GM06990 (cell line): ENCODE data around the gene ZBP1.
A peak's percentile ranks its signal among the peaks of the same experiment; 100 is the strongest.

ENCODE experiments used
- DNase-seq: peaks from one replicate; pipeline ENCODE4 v3.0.0-alpha.2; 2011; ENCODE audit not compliant: insufficient read length; ENCODE audit errors: extremely low read depth
- H3K27me3 ChIP-seq: replicated peaks from 2 replicates; pipeline ENCODE4 v1.6.0; 2011; ENCODE audit warnings: low read length; ENCODE audit not compliant: control insufficient read depth, insufficient read depth
- H3K36me3 ChIP-seq: 2 replicates; pipeline ENCODE4 v1.5.1; 2011; ENCODE audit warnings: low read length; ENCODE audit not compliant: control insufficient read depth, insufficient read depth
- H3K4me3 ChIP-seq: replicated peaks from 2 replicates; pipeline ENCODE4 v1.5.1; 2011; ENCODE audit warnings: low read depth, mild to moderate bottlenecking, control low read depth, low read length
- CTCF ChIP-seq: IDR thresholded peaks from 2 replicates; pipeline ENCODE4 v1.5.1; 2011; ENCODE audit warnings: low read length, control low read depth, mild to moderate bottlenecking, inconsistent platforms; ENCODE audit not compliant: insufficient read depth, poor library complexity, severe bottlenecking

The ZBP1 gene

GRCh38 chr20:57653546-57653900, 33.3 kb upstream of the ZBP1 start:
- no peak for DNase-seq
- no peaks in the 10 kb centered on the region for H3K27me3 ChIP-seq
- TF ChIP-seq CTCF: no peak
- H3K36me3 ChIP-seq: no peaks in the 10 kb centered on the region
- H3K4me3 ChIP-seq: no peak overlapping the region

DNA sequence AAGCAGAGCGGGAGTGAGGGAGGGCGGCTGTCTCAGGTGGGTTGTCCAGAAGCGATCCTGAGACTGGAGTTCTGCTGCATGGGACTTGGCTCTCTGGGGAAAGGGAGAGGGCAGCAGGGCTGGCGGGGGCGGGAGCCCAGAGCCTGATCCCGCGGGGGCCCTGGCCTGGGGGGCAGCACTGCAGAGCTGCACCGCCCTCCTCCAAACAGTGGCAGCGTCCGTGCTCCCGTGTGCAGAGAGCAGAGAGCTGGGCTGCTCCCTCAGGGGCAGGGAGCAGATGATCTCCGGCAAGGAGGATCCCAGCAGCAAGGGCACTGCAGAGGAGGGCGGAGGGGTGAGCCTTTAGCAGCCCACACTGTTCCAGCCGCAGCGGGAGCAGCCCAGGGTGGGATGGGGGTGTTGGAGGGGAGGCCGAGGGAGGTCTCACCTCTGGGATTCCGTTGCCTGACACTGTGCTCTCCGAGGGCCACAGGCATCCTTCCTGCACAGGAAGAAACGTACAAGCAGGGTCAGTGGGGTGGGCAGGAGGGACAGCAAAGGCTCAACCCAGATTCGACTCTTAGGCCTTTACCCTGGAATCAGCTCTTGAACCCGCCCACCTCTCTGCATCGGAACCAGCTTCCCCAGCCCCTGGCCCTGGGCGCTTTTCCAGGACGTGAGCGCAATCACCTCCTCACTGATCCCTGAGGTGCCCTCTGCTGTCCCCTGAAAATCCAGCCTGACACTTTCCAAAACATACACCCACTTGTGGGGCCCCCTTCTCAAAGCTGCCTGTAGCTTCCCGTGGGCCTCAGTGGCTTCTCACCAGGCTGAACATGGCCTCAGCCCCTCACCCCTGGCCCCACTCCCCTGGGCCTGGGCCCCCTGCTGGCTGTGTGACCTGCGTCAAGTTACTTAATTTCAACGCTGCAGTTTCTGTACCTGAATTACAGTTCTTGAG, 32.6 kb upstream of the ZBP1 start:
- no peak for DNase-seq
- no peaks in the 10 kb centered on the region for H3K27me3 ChIP-seq
- H3K36me3 ChIP-seq: no peaks in the 10 kb centered on the region
- peak; percentile 47 for TF ChIP-seq CTCF
- H3K4me3 ChIP-seq: no peak overlapping the region

DNA sequence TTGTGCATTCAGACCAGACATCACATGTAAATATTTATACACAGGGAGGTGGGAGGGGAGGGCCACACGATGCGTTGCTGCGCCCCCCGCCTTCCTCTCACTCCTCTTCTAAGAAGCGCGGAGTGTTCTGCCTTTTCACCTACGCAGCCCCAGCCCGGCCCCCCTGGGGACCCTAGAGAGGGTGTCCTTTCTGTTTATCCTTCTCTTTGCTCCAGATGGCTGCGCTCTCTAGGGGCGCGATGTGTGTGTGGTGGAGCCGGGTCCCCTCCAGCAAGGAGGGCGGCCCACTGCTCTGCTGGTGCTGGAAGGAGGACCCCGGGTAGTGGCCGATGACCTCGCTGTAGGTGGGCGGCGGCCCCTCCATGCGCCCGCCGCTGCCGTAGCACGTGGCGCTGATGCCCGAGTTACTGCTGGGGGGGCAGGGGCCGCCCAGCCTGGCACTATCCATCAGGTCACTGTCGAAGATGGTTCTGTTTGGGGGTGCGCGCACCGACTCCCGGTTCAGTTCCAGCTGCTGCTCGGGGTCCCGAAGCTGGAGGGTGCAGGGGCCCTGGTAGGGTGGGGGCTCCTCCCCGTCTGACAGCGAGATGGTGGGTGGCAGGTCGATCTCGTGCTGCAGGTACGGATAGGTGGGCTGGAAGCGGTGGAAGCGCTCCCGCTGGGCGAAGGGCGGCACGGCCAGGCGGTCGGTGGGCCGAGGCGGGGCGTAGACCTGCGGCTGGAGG, 31.8 kb upstream of the ZBP1 start:
- no peak overlapping the region for H3K4me3 ChIP-seq
- no peak for TF ChIP-seq CTCF
- no peaks in the 10 kb centered on the region for H3K27me3 ChIP-seq
- H3K36me3 ChIP-seq: no peaks in the 10 kb centered on the region
- DNase-seq: no peak

DNA sequence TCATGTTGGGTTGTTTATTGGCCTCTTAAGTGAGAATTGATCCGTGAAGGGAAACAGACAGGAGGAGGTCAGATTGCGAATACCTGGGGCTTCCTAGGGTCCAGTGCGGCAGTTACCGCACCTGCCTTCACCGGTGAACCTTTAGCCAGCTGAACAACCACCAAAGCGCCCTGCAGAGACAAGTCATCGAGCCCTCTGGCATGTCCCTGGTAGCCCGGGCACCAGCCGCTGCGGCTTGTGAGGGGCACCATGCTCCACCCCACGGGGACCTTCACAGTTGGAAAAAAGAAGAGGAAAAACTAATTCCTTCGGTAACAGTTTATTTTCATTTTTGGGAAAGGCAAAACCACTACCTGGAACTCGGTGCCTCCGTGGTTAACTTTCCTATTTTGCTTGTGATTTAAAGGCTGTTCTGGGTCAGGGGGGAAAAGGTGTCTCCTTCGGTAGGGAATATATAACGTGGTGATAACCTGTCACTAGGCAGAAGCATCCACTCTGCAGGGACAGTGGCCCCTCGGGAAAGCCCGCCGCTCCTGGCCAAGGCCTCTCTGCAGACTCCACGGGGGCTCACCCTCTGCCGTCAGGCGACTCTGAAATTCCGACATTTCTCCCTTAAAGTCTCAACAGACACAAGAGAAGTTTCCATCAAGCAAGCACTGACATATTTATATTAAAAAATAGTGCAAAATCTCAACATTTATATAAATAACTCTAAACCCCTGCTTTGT, 30.7 kb upstream of the ZBP1 start:
- DNase-seq: no peak
- TF ChIP-seq CTCF: no peak
- no peaks in the 10 kb centered on the region for H3K27me3 ChIP-seq
- H3K36me3 ChIP-seq: no peaks in the 10 kb centered on the region
- no peak overlapping the region for H3K4me3 ChIP-seq

DNA sequence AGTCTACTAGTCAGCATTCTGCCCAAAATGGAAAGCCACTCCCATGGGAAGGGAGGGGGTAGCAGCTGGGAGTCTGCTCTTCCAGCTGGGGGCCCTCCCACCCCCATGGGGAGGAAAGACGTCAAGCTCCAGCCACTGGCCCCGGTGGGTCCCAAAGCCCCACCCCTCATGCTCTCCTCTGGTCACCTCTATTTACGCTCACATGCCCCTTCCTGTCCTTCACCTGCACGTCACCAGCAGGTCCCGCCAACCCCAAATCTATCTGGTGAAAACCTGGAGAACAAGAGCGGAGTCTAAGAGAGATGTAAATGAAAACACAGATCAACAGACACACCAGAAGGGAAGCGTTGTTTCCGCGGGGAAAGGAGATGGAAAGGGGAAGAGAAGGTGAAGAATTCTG, 30.0 kb upstream of the ZBP1 start:
- H3K36me3 ChIP-seq: no peaks in the 10 kb centered on the region
- TF ChIP-seq CTCF: no peak
- H3K27me3 ChIP-seq: no peaks in the 10 kb centered on the region
- DNase-seq: no peak
- no peak overlapping the region for H3K4me3 ChIP-seq
